GM12878 (cell line): ENCODE data around the gene HSD17B11.

Experiments
- ELK1 ChIP-seq: IDR thresholded peaks from 2 replicates; pipeline ENCODE4 v1.6.1; 2012; ENCODE audit warnings: low read depth, low read length, improper control_type of control experiment
- EP300 ChIP-seq, 2 experiments: fragments of 150-350 bp in 1 of 2; IDR thresholded peaks; 2 replicates each; pipeline ENCODE4 v1.6.1; 2011 to 2012; ENCODE audit warnings: low read depth in 2 of 2, low read length in 2 of 2, borderline replicate concordance in 1 of 2, improper control_type of control experiment in 1 of 2, inconsistent platforms in 1 of 2; ENCODE audit not compliant: control insufficient read depth in 1 of 2
- IRF4 ChIP-seq: IDR thresholded peaks from 2 replicates; pipeline ENCODE4 v1.6.1; 2011; ENCODE audit warnings: low read depth, low read length
- SMC3 ChIP-seq: IDR thresholded peaks from 2 replicates; pipeline ENCODE4 v1.6.1; 2011; ENCODE audit warnings: low read length, improper control_type of control experiment, borderline replicate concordance
- YY1 ChIP-seq: IDR thresholded peaks from 2 replicates; pipeline ENCODE4 v1.6.1; 2011; ENCODE audit warnings: low read depth, mild to moderate bottlenecking, low read length
- ZNF274 ChIP-seq: IDR thresholded peaks from one replicate; pipeline ENCODE4 v1.8.0; 2011; ENCODE audit not compliant: insufficient read length, insufficient read depth
- TF ChIP-seq, protein P1 (sequence below), 3 experiments: IDR thresholded peaks in 2 of 3; conservative IDR thresholded peaks in 1 of 3; 2 replicates each; pipeline ENCODE4 v1.5.1; 2011; ENCODE audit warnings: low read depth in 3 of 3, low read length in 3 of 3, mild to moderate bottlenecking in 3 of 3, control low read depth in 2 of 3, moderate library complexity in 2 of 3, inconsistent platforms in 1 of 3, mixed read lengths in 1 of 3; ENCODE audit not compliant: control insufficient read depth in 2 of 3, insufficient read depth in 1 of 3; ENCODE audit errors: extremely low read depth in 1 of 3

DNA sequence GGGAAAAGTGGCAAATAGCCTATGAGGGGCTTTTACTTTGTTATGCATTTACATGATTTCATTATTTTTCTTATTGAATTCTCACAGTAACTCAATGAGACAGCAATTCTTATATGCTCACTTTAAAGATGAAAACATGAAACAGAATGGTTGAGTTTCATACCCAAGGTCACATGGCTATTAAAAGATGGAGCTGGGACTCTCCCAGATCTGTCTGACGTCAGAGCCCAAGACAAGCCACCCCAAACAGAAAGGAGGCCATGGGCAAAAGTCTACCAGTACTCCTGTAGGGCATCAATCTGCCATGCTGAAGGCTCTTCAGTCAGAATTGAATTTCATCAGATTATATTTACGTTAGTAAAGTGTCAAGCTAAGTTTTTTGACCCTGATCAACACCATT, 13.2 kb downstream of the HSD17B11 start:
- TF ChIP-seq, protein P1, sequence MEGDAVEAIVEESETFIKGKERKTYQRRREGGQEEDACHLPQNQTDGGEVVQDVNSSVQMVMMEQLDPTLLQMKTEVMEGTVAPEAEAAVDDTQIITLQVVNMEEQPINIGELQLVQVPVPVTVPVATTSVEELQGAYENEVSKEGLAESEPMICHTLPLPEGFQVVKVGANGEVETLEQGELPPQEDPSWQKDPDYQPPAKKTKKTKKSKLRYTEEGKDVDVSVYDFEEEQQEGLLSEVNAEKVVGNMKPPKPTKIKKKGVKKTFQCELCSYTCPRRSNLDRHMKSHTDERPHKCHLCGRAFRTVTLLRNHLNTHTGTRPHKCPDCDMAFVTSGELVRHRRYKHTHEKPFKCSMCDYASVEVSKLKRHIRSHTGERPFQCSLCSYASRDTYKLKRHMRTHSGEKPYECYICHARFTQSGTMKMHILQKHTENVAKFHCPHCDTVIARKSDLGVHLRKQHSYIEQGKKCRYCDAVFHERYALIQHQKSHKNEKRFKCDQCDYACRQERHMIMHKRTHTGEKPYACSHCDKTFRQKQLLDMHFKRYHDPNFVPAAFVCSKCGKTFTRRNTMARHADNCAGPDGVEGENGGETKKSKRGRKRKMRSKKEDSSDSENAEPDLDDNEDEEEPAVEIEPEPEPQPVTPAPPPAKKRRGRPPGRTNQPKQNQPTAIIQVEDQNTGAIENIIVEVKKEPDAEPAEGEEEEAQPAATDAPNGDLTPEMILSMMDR (IDR thresholded peaks at IDR 0.05 in 2 of 3, conservative IDR thresholded peaks at IDR 0.05 in 1 of 3; ENCODE audit: control insufficient read depth in 2 of 3, extremely low read depth in 1 of 3, insufficient read depth in 1 of 3, low read depth in 3 of 3, low read length in 3 of 3), result no peak
- no peak for TF ChIP-seq ELK1
- TF ChIP-seq IRF4, result no peak
- no peak for TF ChIP-seq EP300 (IDR thresholded peaks at IDR 0.05; ENCODE audit: borderline replicate concordance in 1 of 2, control insufficient read depth in 1 of 2, low read depth in 2 of 2, low read length in 2 of 2)
- TF ChIP-seq ZNF274, result no peak
- no peak for TF ChIP-seq YY1
- TF ChIP-seq SMC3, result no peak
